HG03039 (cell line): Measurements from ENCODE around the gene ZNF774.
"Not testable (repeated sequence)": the region's sequence is repeated elsewhere in the genome, so short reads cannot be mapped to it uniquely, and the experiment has no call there.

Source experiments
- ATAC-seq: cut with Tn5 transposase; IDR thresholded peaks from one replicate; pipeline ENCODE4 v1.9.1; 2021; ENCODE audit warnings: mild to moderate bottlenecking, moderate library complexity; ENCODE audit not compliant: unreplicated experiment

Gene ZNF774

DNA sequence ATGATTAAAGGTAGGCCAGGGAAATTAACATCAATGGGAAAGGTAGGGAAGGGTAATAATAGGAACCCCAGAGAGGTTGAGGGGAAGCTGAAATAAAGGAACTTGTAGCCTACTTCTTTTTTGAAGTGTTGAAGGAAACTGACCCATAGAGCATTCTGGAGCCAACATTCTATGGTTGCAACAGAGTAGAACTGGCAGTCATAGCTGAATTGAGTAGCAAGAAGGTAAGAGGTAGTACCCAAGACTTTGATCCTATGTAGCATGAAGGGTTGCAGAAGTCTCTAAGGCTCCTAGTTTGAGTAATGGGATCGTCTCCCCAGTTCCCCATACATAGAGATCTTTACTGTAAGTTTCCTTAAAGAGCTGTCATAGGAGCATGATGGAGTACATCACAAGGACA, 7.4 kb upstream of the ZNF774 start:
- ATAC-seq = no peak

DNA sequence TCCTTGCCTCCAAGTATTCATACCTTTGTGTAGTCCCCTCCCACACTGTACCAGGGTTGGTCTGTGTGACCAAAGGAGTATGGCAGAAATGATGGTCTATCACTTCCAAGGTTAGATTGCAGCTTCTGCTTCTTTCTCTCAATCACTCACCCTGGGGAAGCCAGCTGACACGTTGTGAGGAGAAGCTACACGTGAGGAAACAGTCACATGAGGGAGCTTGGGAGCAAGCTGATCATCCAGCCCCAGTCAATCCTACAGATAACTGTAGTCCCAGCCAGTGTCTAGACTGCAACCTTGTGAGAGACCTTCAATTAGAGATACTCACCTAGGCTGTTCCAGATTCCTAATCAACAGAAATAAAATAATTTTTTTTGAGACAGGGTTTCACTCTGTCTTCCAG, 6.2 kb upstream of the ZNF774 start:
- no peak for ATAC-seq

DNA sequence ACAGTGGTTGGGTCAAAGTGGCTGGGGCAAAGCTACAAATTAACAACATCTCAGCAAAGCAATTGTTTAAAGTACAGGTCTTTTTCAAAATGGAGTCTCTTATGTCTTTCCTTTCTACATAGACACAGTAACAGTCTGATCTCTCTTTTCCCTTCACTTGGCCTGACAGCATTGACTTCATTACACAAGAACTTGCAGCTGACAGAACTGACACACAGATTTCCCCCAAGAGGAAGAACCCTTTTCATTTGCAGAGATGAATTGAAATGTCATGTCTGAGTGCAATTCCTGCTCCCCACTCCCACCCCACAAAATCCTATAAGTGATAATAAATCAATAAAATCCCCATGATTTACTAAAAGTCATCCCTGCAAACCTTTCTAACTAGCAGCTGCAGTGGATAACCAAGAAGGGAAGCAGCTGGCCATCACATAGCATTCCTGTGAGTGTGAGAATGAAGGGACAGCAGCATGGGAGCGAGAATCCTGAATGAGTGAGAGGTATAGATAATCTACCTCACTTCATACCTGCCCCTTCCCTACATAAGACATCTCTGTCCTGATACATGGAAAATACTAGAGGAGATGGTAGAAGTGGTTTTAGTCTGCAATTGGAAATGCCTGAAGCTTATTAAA, 4.5 kb upstream of the ZNF774 start:
- ATAC-seq = not testable (repeated sequence)

DNA sequence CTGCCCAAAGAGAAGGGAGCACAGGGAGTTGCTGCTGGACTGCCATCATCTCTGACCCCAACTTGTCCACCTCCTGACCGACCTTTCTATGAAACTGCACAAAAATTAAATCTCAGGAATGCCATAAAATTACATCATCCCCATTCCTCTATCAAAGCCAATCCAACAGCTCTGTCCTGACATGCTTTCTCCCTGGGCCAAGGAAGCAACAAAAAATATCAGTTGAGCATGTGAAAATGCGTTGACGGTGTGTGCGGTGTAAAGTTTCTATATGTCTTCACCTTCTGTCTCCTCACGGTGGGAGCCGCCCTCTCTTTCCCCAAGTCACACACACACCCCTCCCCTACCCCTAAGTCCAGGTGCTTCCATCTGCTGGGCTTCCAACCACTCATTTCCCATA, 3.6 kb upstream of the ZNF774 start:
- ATAC-seq = no peak

DNA sequence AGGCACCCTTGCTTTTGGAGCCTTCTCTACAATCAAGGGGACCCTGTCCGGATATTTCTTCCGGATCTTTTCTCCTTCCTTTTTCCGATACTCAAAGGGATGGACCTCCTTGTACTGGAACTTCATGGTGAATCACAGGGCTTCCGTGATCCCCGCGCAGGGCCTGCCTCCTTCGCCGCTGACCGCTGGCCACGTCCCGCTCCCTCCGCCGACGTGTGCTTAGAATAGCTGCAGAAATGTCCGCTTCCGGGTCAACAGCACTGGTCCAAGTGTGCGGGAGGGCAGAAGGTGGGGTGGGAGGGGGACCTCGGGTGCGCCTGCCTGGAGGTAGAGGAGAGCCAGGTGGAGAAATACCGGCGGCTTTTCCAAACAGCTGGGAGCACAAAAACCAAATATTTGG, 3.0 kb upstream of the ZNF774 start:
- ATAC-seq = no peak

DNA sequence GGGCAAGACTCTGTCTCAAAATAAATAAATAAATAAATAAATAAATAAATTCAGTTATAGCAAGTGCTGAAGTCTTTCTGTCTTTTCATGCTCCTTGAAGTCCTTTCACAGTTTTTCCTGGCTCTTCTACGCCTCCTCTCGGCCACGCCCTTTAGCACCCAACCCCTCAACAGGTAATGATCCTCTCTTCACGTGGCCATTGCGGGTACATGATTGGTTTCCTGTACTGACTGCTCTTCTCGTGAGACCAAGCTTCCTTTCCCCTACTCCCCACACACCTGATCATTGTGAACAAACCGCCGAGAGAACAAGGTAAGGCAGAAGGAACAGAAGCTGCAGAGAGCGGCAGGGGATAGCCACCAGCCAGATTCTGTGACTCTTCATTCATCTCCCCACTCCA, 2.3 kb upstream of the ZNF774 start:
- no peak for ATAC-seq

DNA sequence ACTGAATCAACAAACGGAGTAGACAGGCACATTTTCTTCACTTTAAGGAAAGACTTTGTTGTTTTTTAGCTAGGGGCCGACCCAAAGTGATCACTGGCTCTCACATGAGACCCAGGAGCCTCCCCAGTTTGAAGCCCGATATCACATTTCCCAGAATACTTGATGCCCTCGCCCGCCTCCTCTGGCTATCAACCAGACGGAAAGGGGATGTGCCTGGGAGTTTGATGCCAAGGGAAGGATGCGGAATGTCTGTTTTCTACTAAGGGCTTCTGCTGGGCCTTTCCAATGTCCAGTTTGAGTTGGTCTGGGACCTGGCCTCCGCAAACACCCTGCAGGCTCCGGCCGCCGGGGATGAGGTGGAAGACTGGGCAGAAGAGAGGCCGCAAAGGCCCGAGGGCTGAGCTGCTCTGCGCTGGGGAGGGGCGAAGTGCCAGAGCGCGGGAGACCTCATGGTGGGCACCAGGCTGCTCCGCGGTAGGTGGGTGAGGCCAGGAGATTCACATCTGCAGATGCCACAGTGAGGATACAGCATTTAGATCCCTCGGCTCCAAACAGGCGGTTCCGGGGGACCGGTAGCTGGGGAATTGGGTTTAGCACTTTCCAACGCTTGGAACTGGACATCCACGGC, 491 bp upstream of the ZNF774 start:
- ATAC-seq = peak; percentile 2

DNA sequence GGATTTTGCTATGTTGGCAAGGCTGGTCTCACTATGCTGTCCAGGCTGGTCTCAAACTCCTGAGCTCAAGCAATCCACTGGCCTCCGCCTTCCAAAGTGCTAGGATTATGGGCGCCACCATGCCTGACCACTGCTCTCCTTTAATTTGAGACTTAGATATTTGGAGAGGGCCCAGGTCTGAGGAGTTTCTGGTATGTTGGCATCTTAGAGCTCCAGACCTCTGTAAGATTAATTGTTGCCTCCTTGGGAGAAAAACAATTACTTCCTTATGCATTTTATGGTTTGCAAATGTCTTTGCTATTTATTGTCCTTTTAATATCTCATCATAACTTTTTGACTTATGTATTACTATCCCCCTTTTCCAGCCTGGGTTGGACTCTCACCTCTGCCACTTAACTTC, 2.9 kb downstream of the ZNF774 start:
- no peak for ATAC-seq

DNA sequence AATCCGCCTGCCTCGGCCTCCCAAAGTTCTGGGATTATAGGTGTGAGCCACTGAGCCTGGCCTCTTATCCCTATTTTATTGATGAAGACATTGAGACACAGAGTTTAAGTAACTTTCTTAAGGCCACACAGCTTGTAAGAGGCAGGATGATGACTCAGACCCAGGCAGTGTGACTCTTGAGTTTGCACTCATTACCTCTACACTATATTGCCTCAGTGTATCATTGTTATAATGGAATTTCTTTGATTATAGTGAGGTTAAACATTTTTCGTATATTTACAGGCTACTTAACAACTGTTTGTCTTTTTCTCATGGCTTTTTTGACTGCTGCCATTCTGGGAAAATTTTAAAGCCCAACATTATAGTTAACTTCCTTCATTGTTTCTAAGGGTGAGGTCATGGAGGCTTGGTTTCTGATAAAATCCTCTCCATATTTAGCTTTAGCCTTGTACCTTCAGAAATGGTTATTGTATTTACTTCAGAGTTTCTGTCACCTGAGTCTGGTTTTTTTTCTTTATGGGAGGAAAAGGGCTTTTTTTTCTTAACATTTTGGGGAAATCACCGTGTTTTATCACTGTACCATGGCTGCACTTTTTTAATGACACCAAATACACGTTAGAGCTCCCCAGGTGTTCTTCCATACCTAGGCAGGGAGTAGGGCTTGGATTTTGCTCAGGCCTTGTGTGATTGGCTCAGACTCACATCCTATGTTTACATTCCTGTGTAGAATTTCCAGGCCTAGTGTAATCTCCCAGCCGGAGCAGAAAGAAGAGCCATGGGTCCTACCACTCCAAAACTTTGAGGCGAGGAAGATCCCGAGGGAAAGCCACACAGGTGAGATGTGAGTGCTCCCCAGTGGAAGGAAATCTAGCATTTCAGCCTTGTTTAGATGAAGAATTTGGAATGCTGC, 6.3 kb downstream of the ZNF774 start:
- no peak for ATAC-seq

DNA sequence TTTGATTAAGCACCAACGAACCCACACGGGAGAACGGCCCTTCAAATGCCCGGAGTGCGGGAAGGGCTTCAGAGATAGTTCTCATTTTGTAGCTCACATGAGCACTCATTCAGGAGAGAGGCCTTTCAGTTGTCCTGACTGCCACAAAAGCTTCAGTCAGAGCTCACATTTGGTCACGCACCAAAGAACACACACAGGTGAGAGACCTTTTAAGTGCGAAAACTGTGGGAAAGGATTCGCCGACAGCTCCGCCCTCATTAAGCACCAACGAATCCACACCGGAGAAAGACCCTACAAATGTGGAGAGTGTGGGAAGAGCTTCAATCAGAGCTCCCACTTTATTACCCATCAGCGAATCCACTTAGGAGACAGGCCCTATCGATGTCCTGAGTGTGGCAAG, 8.7 kb downstream of the ZNF774 start:
- no peak for ATAC-seq

DNA sequence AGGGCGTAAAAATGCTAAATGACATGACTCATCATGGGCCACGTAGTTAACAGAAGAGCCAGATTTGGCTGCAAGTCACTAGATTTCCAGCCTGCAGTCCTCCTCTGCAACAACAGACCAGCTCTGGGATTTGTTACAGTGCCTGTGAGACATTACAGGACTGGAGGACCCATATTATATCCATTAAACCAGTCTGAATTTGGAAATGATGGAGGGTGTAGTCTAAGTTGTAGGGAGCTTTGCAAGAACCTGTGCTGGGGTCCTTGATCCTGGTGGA, 10.8 kb downstream of the ZNF774 start:
- ATAC-seq = no peak

DNA sequence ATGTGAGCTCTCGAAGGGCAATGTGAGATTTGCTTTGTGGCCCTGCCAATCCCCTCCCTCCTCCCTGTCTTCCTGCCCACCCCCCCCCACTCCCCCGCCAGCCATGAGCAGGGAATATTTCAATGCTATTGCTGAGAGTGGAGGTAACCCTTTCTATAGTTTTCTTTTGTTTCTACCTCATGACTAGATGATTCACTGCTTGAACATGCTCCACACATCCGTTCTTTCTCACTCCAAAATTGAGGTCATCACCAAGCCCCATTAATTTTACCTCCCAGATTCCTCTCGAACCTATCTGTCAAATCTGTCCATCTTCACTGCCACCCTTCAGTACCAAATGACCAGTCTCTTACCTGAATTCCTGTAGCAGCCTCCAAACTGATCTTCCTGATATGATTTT, 12.2 kb downstream of the ZNF774 start:
- ATAC-seq = no peak

DNA sequence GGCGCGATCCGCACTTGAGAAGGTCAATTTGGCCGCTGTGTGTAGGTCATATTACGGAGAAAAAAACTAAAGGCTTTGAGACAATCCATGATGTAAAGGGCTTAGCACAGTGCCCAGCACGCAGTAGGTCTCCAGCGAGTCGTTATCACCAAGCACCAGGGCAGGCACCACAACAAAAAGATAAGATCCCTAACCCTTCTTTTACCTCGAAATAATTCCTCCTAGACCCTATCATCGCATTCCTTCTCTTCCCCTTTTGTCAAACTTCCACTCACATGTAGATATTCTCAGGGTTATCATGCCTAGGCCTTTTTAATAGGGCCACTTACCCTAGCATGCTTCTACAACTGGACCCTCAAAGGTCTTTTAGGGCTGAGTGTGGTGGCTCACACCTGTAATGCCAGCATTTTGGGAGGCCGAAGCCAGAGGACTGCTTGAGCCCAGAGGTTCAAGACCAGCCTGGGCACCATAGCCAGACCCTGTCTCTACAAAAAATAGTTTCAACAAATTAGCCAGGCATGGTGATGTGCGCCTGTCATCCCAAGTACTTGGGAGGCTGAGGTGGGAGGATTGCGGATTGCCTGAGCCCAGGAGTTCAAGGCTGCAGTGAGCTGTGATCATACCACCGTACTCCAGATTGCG, 13.5 kb downstream of the ZNF774 start:
- no peak for ATAC-seq

DNA sequence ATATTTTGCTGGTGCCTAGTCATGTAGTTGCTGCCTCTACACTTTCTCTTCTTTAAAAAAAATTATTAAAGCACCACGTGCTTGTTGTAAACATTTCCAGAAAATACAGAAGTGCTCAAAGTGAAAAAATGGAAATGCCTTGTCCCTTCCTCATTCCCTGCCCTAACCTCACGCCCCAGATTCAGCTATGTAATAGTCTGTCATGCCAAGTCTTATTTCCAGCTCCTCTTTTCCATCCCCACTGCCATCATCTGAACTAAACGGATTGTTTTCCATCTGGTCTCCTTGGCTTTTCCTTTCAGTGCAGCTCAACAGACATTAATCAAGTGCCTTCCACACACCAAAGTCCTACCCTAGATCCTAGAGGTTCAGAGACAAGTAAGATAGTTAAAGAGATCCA, 15.5 kb downstream of the ZNF774 start:
- no peak for ATAC-seq

DNA sequence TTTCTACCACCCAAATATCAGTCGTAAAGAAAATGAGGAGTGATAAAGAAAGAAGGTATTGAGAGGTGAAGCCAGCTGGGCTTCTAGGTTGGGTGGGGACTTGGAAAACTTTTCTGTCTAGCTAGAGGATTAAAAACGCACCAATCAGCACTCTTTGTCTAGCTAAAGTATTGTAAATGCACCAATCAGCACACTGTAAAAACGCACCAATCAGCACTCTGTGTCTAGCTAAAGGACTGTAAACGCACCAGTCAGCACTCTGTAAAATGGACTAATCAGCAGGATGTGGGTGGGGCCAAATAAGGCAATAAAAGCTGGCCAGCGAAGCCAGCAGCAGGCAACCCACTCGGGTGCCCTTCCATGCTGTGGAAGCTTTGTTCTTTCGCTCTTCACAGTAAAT, 23.0 kb downstream of the ZNF774 start:
- no peak for ATAC-seq

DNA sequence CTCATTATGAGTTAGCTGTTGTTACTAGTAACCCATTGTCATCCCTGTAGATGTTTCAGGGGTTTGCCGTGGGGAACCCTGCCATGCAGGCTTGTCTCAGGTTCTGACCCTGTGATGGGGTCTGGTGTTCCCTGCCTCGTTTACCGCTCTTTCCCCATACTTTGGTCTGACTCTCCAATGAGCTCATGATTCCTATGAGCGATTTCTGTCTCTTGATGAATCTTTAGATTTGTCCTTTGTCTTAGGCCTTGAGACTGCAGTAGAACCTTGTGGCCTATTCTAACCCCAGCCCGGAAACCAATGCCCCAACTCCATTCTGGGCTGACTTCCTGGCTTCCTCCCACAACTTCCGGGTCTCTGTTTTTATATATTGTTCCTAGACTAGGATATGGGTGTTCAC, 24.7 kb downstream of the ZNF774 start:
- no peak for ATAC-seq

DNA sequence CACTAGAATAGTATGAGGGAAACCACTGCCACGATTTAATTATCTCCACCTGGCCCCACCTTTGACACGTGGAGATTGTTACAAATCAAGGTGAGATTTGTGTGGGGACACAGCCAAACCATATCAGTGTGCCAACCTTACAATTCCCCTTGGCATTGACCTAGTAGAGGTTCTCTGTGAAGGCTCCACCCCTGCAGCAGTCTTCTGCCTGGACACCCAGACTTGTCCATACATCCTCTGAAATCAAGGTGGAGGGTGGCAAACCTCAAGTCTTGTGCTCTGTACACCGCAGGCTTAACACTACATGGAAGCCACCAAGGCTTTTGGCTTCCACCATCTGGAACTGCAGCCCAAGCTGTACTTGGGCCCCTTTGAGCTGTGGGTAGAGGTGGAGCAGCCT, 27.2 kb downstream of the ZNF774 start:
- ATAC-seq = no peak

DNA sequence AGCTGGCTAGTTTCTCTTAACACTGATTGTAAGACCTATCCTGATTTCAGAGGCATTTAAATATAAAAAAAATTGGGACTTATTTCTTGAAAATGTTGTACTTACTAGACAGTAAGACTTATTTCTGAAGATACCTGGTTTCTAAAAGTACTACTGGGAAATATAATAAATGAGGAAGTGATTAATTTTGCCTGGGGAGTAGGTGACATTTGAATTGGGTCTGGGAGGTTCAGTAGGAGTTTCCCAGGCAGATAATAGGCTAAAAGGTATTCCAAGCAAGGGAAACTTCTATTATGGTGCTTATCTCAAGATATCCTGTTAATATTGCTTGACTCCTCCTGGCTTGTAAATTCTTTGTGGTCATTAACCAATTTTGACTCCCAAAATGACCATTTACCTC, 29.4 kb downstream of the ZNF774 start:
- no peak for ATAC-seq

DNA sequence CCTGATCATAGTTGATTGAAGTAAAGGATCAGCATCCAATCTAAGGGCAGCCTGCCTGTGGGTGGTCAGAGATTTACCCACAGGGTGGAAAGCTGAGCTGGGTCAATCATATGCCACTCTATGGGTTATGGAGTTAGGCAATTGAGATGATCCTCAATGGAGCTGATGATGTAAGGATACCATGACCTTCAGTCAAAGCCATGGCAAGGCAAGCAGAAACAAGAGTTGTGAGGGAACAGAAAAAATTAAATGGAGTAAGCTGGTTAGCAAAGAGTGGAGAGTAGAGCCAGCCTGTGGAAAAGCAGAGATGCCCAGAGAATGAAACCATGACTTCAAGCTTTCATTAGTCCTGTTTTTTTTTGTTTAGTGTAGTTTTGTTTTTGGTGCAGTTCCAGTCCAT, 30.2 kb downstream of the ZNF774 start:
- no peak for ATAC-seq

DNA sequence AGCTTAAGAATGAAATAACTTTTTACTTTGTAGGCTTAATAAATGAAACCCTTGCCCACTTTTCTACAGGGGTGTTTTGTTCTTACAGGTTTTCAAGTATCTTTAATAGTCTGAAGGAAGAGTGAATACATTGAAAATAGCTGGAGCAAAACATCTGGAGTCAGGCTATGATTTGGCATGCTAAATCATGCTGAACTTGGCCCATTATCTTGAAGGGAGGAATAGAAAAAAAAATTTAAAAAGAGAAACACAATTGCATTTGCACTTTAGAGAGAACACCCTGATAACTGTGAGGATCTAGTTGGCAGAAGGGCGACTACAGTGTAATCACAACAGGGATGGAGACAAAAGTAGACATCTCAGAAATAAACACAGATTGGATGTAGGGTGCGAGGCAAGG, 34.1 kb downstream of the ZNF774 start:
- ATAC-seq = no peak

DNA sequence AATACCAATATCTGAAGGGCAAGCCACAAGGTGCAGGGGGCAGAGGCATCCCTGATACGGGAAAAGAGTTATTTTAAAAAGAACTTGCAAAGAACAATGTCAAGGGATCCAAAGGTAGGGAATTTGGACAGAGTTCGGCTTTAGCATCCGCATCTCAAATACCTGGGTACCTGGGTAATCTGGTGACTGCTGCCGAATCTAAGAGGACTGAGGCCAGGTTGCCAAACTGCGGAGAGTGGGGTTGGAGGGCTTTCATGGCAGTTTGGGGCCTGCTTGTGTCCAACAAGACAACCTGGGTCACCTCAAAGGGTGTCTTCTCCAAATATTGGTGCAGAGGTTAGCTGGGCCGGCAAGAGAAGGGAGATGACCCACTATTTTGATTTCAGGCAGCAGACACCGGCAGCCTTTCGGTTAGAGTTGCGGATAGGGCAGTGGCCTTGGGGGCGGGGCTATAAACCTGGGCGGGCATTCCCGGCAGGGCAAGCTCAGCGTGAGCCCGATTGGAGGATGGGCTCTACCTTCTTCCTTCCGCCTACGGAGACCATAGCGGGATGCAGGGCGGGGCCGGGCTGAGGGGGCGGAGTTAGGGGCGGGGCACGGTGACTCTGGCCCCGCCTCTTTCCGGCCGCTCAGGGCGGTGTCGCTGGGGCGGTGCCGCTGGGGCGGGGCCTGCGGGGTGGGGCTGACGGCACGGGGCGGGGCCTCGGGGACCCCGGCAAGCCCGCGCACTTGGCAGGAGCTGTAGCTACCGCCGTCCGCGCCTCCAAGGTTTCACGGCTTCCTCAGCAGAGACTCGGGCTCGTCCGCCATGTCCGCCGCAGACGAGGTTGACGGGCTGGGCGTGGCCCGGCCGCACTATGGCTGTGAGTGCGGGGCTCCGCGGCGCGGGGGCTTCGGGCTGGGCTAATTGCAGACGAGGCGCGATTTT, 35.7 kb downstream of the ZNF774 start, which contains the start of gene IQGAP1:
Gene IQGAP1, plus strand, starts transcription at position 709 of the 928 bp plus-strand sequence. Its CDS starts 100 bp downstream, at position 809.
- ATAC-seq = peak; percentile 89
